ENCODE data around the gene INTS7.

DNA sequence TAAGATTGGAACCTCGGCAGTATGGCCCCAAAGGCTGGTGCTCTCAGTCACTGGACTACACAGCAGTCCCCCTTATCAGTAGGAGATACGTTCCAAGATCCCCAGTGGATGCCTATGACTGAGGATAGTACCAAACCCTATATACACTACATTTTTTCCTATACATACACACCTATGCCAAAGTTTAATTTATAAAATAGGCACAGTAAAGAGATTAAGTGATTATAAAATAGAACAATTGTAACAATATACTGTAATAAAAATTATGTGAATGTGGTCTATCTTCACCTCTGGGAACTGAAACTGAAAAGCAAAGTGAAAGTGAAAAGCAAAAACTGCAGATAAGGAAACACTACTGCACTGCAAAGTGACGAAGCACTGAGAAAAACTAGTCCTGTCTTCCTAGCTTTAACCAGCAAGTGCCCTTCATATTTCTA, 96.8 kb downstream of the INTS7 start:
- no peak for TF ChIP-seq CTCF (IDR thresholded peaks at IDR 0.05 in 8 of 11, conservative IDR thresholded peaks at IDR 0.05 in 3 of 11)
- TF ChIP-seq POLR2A (IDR thresholded peaks at IDR 0.05): no peak
